Measurements from ENCODE around the gene PIGH. TPM values are rescaled to one million over a fixed set of nuclear protein-coding genes. Genes with fewer than 3 reads are reported as not detected.

The PIGH gene
- total and polyA plus RNA-seq, 2 of the 13 experiments (the other 11 are each of a cell fraction or from before 2014, with no cell fraction given), result 30.0 to 43.5 TPM

DNA sequence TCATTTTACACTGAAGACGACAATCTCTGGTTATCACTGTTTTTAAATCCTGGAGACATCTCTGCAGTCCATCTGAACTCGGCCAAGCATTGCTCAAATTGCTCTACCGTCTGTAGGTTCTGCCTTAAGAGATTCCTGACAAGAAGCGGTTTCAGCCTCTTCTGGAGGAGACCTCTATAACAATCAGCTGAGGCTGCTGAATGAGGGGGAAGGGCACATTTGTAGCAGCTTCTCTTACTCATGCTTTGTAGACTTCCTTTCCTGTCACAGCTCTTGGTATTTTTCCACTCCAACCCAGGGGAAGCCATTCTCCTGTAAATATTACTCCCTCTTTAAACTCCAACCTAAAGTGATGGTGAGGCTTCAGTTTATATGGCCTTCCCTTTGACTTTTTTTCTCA lies 22.6 kb upstream of the PIGH start (continued):
- TF ChIP-seq NFE2L2 (IDR thresholded peaks at IDR 0.05; ENCODE audit: low read length), result no peak
- peak; percentile 79 for TF ChIP-seq PRPF4 (IDR thresholded peaks at IDR 0.05; ENCODE audit: low read depth, low read length, poor library complexity, severe bottlenecking)
- TF ChIP-seq, protein P1, sequence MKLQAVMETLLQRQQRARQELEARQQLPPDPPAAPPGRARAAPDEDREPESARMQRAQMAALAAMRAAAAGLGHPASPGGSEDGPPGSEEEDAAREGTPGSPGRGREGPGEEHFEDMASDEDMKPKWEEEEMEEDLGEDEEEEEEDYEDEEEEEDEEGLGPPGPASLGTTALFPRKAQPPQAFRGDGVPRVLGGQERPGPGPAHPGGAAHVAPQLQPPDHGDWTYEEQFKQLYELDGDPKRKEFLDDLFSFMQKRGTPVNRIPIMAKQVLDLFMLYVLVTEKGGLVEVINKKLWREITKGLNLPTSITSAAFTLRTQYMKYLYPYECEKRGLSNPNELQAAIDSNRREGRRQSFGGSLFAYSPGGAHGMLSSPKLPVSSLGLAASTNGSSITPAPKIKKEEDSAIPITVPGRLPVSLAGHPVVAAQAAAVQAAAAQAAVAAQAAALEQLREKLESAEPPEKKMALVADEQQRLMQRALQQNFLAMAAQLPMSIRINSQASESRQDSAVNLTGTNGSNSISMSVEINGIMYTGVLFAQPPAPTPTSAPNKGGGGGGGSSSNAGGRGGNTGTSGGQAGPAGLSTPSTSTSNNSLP (IDR thresholded peaks at IDR 0.05; ENCODE audit: low read depth, low read length), result peak; percentile 35; the same call in 1 of the 2 replicates
- no peak for TF ChIP-seq DNMT3B (CRISPR knock-in tag; conservative IDR thresholded peaks at IDR 0.05)
- no peak for TF ChIP-seq SMAD3 (CRISPR knock-in tag; IDR thresholded peaks at IDR 0.05)
- TF ChIP-seq ETV5 (CRISPR knock-in tag; IDR thresholded peaks at IDR 0.05; ENCODE audit: borderline replicate concordance), result peak; percentile 24; the same call in 1 of the 2 replicates
- 0 out of 2 replicates have a peak, but pooled peaks have one; percentile 26 for TF ChIP-seq PPARG (CRISPR knock-in tag; conservative IDR thresholded peaks at IDR 0.05)
- TF ChIP-seq MAFF (IDR thresholded peaks at IDR 0.05; ENCODE audit: low read depth, low read length), result peak; percentile 47; the same call in 1 of the 2 replicates
- peak; percentile 96 for TF ChIP-seq TFAP4 (IDR thresholded peaks at IDR 0.05; ENCODE audit: borderline replicate concordance, low read depth)
- TF ChIP-seq THAP11 (CRISPR knock-in tag; IDR thresholded peaks at IDR 0.05), result 0 out of 2 replicates have a peak, but pooled peaks have one; percentile 36
- TF ChIP-seq, protein P2, sequence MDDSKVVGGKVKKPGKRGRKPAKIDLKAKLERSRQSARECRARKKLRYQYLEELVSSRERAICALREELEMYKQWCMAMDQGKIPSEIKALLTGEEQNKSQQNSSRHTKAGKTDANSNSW (CRISPR knock-in tag; IDR thresholded peaks at IDR 0.05; ENCODE audit: borderline replicate concordance), result no peak
- TF ChIP-seq, protein P3, sequence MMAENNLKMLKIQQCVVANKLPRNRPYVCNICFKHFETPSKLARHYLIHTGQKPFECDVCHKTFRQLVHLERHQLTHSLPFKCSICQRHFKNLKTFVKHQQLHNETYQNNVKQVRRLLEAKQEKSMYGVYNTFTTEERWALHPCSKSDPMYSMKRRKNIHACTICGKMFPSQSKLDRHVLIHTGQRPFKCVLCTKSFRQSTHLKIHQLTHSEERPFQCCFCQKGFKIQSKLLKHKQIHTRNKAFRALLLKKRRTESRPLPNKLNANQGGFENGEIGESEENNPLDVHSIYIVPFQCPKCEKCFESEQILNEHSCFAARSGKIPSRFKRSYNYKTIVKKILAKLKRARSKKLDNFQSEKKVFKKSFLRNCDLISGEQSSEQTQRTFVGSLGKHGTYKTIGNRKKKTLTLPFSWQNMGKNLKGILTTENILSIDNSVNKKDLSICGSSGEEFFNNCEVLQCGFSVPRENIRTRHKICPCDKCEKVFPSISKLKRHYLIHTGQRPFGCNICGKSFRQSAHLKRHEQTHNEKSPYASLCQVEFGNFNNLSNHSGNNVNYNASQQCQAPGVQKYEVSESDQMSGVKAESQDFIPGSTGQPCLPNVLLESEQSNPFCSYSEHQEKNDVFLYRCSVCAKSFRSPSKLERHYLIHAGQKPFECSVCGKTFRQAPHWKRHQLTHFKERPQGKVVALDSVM (CRISPR knock-in tag; IDR thresholded peaks at IDR 0.05), result peak; percentile 75
- no peak for TF ChIP-seq ZNF180 (CRISPR knock-in tag; IDR thresholded peaks at IDR 0.05; ENCODE audit: borderline replicate concordance, low read depth)
- TF ChIP-seq GABPB1 (CRISPR knock-in tag; IDR thresholded peaks at IDR 0.05), result no peak
- TF ChIP-seq HDAC2 (CRISPR knock-in tag; IDR thresholded peaks at IDR 0.05), result no peak
- TF ChIP-seq TGIF2 (CRISPR knock-in tag; IDR thresholded peaks at IDR 0.05), result 0 out of 2 replicates have a peak, but pooled peaks have one; percentile 46
- no peak for TF ChIP-seq ATAD3A (CRISPR knock-in tag; IDR thresholded peaks at IDR 0.05)
- no peak for TF ChIP-seq RBAK (CRISPR knock-in tag; IDR thresholded peaks at IDR 0.05)
- no peak for TF ChIP-seq ZNF605 (CRISPR knock-in tag; IDR thresholded peaks at IDR 0.05)
- TF ChIP-seq POLR2G (IDR thresholded peaks at IDR 0.05; ENCODE audit: low read depth, low read length), result 0 out of 2 replicates have a peak, but pooled peaks have one; percentile 20
- peak; percentile 80; the same call in 1 of the 2 replicates for TF ChIP-seq SIN3A (IDR thresholded peaks at IDR 0.05; ENCODE audit: borderline replicate concordance, low read depth, low read length)
- TF ChIP-seq MIER3 (CRISPR knock-in tag; IDR thresholded peaks at IDR 0.05; ENCODE audit: borderline replicate concordance), result peak; percentile 32; the same call in 1 of the 2 replicates
- no peak for TF ChIP-seq LCORL (IDR thresholded peaks at IDR 0.05)
- no peak for TF ChIP-seq LCORL (CRISPR knock-in tag; IDR thresholded peaks at IDR 0.05)

All from HepG2 (cell line).